ENCODE results near the gene GFRA3.

DNA sequence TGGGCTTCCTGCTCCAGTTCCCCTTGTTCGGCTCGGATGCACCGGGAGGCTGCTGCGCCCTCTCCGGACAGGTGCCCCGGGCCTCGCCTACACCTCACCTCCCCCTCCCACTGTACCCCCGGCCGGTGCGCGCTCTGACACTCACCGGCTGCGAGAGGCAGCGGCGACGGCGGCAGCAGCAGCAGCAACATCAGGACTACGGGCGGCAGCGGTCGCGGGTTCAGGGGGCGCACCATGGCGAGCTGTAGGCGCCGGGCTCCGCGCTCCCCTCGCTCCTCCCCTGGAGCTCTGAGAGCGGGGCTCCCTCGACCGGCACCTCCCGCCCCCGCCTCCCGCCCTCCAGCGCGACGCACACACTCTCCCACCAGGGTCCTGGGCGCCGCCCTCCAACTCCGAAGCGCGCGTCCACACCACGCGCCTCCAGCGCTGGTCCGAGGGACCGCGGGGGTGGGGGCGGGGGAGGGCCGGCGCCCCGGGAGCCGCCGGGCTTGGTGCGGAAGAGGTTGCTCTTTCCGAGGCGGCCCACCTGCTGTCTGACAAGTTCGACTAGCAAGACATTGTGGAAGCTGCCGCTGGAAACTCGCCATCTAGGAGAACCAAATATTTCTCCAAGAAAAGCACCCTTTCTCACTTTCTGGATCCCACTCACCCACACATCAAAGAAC lies at the start of gene GFRA3:
- TF ChIP-seq EZH2 (IDR thresholded peaks at IDR 0.05; ENCODE audit: insufficient read depth, low read length) = no peak
- TF ChIP-seq, protein P1, sequence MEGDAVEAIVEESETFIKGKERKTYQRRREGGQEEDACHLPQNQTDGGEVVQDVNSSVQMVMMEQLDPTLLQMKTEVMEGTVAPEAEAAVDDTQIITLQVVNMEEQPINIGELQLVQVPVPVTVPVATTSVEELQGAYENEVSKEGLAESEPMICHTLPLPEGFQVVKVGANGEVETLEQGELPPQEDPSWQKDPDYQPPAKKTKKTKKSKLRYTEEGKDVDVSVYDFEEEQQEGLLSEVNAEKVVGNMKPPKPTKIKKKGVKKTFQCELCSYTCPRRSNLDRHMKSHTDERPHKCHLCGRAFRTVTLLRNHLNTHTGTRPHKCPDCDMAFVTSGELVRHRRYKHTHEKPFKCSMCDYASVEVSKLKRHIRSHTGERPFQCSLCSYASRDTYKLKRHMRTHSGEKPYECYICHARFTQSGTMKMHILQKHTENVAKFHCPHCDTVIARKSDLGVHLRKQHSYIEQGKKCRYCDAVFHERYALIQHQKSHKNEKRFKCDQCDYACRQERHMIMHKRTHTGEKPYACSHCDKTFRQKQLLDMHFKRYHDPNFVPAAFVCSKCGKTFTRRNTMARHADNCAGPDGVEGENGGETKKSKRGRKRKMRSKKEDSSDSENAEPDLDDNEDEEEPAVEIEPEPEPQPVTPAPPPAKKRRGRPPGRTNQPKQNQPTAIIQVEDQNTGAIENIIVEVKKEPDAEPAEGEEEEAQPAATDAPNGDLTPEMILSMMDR (IDR thresholded peaks at IDR 0.05; ENCODE audit: insufficient read depth, low read depth, low read length) = no peak

Measured in astrocyte (in vitro differentiated cells and primary cell).